Tibial nerve (tissue), 4 donors: ENCODE measurements around the gene SYNPO2.

Source experiments
- CTCF ChIP-seq, 5 experiments: fragments of 200-600 bp in 3 of 5; fragments of 450-650 bp in 2 of 5; sonication (generic) in 3 of 5; IDR thresholded peaks; one replicate each; pipeline ENCODE4 v1.5.1; 2016 to 2019; ENCODE audit warnings: antibody characterized with exemption in 5 of 5, mild to moderate bottlenecking in 3 of 5, moderate library complexity in 2 of 5
- EP300 ChIP-seq, 2 donors: sonication (generic); formaldehyde crosslinking; IDR thresholded peaks; one replicate each; pipeline ENCODE4 v1.6.1; 2017; ENCODE audit warnings: antibody characterized with exemption in 2 of 2, mild to moderate bottlenecking in 1 of 2
- POLR2A ChIP-seq, 2 donors: fragments of 450-650 bp; IDR thresholded peaks; one replicate each; pipeline ENCODE4 v1.6.1; 2017; ENCODE audit warnings: antibody characterized with exemption in 2 of 2, mild to moderate bottlenecking in 2 of 2, moderate library complexity in 2 of 2

DNA sequence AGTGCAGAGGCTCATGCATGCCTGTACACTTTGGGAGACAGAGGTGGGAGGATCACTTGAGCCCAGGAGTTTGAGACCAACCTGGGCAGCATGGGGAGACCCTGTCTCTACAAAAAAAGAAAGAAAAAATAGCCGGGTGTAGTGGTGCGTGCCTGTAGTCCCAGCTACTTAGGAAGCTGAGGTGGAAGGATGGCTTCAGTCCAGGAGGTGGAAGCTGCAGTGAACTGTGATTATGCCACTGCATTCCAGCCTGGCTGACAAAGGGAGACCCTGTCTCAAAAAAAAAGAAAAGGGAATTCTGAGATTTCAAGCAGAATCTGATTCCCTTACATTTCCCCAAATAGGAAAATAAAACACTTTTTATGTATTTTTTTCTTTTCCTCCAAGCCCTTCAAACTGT is 83.5 kb downstream of the SYNPO2 start:
- TF ChIP-seq CTCF (IDR thresholded peaks at IDR 0.05) (no peak), POLR2A (IDR thresholded peaks at IDR 0.05) (no peak), EP300 (IDR thresholded peaks at IDR 0.05) (no peak)
